ENCODE measurements around the gene LPCAT1. TPM values are rescaled to one million over a fixed set of nuclear protein-coding genes. Genes with fewer than 3 reads are reported as not detected.

The LPCAT1 gene
- total and polyA plus RNA-seq, 2 of the 13 experiments (the other 11 are each of a cell fraction or from before 2014, with no cell fraction given), result 29.8 to 90.6 TPM

- CTCF ChIA-PET (ENCODE audit: low intra/inter-chr PET ratio, low total read pairs), result no interaction called here
Observed at GRCh38 chr5:1417586-1418225, 106.1 kb downstream of the LPCAT1 start.

GRCh38 chr5:1416856-1417469 lies 106.8 kb downstream of the LPCAT1 start:
- no peak for ATAC-seq
- Histone ChIP-seq H4K20me1 (ENCODE audit: insufficient read depth, low read length) (peaks cover 5% of the 10 kb centered on the region; the same call in 1 of the 2 replicates), H3K4me1 (ENCODE audit: insufficient read depth, low read length) (no peaks in the 10 kb centered on the region), H3K27ac (ENCODE audit: extremely low read length, insufficient read depth, low read length) (no peak overlapping the region), H3K27me3 (ENCODE audit: control insufficient read depth in 1 of 2, insufficient read depth in 2 of 2, low read length in 2 of 2) (peaks cover 19 to 36% of the 10 kb centered on the region in 2 experiments; a peak in 4 of 5 replicates), H3K4me2 (ENCODE audit: low read depth, low read length) (no peak overlapping the region), H3K36me3 (replicated peaks in 1 of 2; ENCODE audit: control insufficient read depth in 1 of 2, insufficient read depth in 2 of 2, low read length in 2 of 2) (no peaks in the 10 kb centered on the region), H3K9me3 (ENCODE audit: low read length) (no peaks in the 10 kb centered on the region), H3K79me2 (ENCODE audit: insufficient read depth, low read length) (no peaks in the 10 kb centered on the region), H3K4me3 (replicated peaks in 1 of 3; ENCODE audit: insufficient read depth in 1 of 3, low read depth in 2 of 3, low read length in 3 of 3) (no peak overlapping the region), H2AFZ (ENCODE audit: low read length) (no peak overlapping the region), H3K9ac (ENCODE audit: insufficient read depth, low read depth, low read length) (no peak overlapping the region)
- FAIRE-seq, result no peak
- CTCF ChIA-PET (ENCODE audit: low intra/inter-chr PET ratio, low total read pairs), result no interaction called here
- no peak for DNase-seq (ENCODE audit: low spot score)
- intact Hi-C loops (cut with micrococcal nuclease; ENCODE audit: unreplicated experiment) (no loop called here), in situ Hi-C loops (cut with HindIII; ENCODE audit: extremely low pct_ligation_motif_present, low pct_unique_long_range_greater_than_20kb) (no loop called here)
- no TSS peak for BruUV-seq (replicated peaks)
- POLR2A ChIA-PET, result no interaction called here
- 8% methylated on average over 8 of the region's 12 CpGs for WGBS (ENCODE audit: low lambda C conversion rate)
- TF ChIP-seq ZUFSP (CRISPR knock-in tag; IDR thresholded peaks at IDR 0.05; ENCODE audit: borderline replicate concordance) (no peak), BCLAF1 (IDR thresholded peaks at IDR 0.05) (no peak), HCFC1 (IDR thresholded peaks at IDR 0.05; ENCODE audit: low read depth, low read length) (no peak), ZNF710 (CRISPR knock-in tag; IDR thresholded peaks at IDR 0.05; ENCODE audit: borderline replicate concordance) (no peak)

More at GRCh38 chr5:1417586-1418225, 106.1 kb downstream of the LPCAT1 start:
- in situ Hi-C loops (cut with HindIII; ENCODE audit: extremely low pct_ligation_motif_present, low pct_unique_long_range_greater_than_20kb) (no loop called here), intact Hi-C loops (cut with micrococcal nuclease; ENCODE audit: unreplicated experiment) (no loop called here)
- no peak for ATAC-seq
- POLR2A ChIA-PET, result no interaction called here
- H2AFZ ChIP-seq (ENCODE audit: low read length), result no peak overlapping the region
- no peak overlapping the region for H3K27ac ChIP-seq (ENCODE audit: extremely low read length, insufficient read depth, low read length)
- no peaks in the 10 kb centered on the region for H3K36me3 ChIP-seq (replicated peaks in 1 of 2; ENCODE audit: control insufficient read depth in 1 of 2, insufficient read depth in 2 of 2, low read length in 2 of 2)
- H3K4me2 ChIP-seq (ENCODE audit: low read depth, low read length), result no peak overlapping the region
- peaks cover 6% of the 10 kb centered on the region; the same call in 1 of the 2 replicates for H4K20me1 ChIP-seq (ENCODE audit: insufficient read depth, low read length)
- no peak overlapping the region for H3K4me3 ChIP-seq (replicated peaks in 1 of 3; ENCODE audit: insufficient read depth in 1 of 3, low read depth in 2 of 3, low read length in 3 of 3)
- peaks cover 17 to 36% of the 10 kb centered on the region in 2 experiments; a peak in 4 of 5 replicates for H3K27me3 ChIP-seq (ENCODE audit: control insufficient read depth in 1 of 2, insufficient read depth in 2 of 2, low read length in 2 of 2)
- DNase-seq (ENCODE audit: low spot score), result no peak
- TF ChIP-seq TFDP1 (CRISPR knock-in tag; IDR thresholded peaks at IDR 0.05; ENCODE audit: borderline replicate concordance) (no peak), ZNF337 (CRISPR knock-in tag; IDR thresholded peaks at IDR 0.05; ENCODE audit: borderline replicate concordance, low read depth) (no peak), CENPX (CRISPR knock-in tag; IDR thresholded peaks at IDR 0.05) (no peak), ZNF629 (CRISPR knock-in tag; conservative IDR thresholded peaks at IDR 0.05) (no peak), MAFG (CRISPR knock-in tag; IDR thresholded peaks at IDR 0.05) (no peak), GATA4 (IDR thresholded peaks at IDR 0.05; ENCODE audit: borderline replicate concordance, low read depth) (no peak)
- no peaks in the 10 kb centered on the region for H3K9me3 ChIP-seq (ENCODE audit: low read length)
- H3K9ac ChIP-seq (ENCODE audit: insufficient read depth, low read depth, low read length), result no peak overlapping the region
- no peaks in the 10 kb centered on the region for H3K79me2 ChIP-seq (ENCODE audit: insufficient read depth, low read length)
- FAIRE-seq, result no peak
- H3K4me1 ChIP-seq (ENCODE audit: insufficient read depth, low read length), result no peaks in the 10 kb centered on the region
- BruUV-seq (replicated peaks), result no TSS peak
- 17% methylated on average over 2 of the region's 6 CpGs for WGBS (ENCODE audit: low lambda C conversion rate)

All from HepG2 (cell line).